Inferior parietal cortex (tissue), 1 donor: Measurements from ENCODE around the gene CHFR.
"Not testable (repeated sequence)": the region's sequence is repeated elsewhere in the genome, so short reads cannot be mapped to it uniquely, and the experiment has no call there.

ENCODE experiments used
- DNase-seq: peaks from one replicate; pipeline ENCODE4 v3.0.0-alpha.2; 2016; ENCODE audit errors: extremely low spot score

The CHFR gene

DNA sequence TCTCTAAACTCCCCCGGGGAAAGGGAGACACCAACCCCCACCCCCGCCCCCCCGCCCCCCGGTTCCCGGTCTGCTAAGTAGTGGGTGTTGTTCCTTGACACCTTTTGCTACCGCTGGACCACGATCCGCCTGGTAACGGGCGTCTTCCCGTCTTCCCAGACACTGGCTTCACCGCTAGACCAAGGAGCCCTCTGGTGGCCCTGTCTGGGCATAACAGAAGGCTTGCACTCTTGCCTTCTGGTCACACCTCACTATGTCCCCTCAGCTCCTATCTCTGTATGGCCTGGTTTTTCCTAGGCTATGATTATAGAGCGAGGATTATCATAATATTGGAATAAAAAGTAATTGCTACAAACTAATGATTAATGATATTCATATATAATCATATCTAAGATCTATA lies 78.0 kb downstream of the CHFR start:
- not testable (repeated sequence) for DNase-seq

DNA sequence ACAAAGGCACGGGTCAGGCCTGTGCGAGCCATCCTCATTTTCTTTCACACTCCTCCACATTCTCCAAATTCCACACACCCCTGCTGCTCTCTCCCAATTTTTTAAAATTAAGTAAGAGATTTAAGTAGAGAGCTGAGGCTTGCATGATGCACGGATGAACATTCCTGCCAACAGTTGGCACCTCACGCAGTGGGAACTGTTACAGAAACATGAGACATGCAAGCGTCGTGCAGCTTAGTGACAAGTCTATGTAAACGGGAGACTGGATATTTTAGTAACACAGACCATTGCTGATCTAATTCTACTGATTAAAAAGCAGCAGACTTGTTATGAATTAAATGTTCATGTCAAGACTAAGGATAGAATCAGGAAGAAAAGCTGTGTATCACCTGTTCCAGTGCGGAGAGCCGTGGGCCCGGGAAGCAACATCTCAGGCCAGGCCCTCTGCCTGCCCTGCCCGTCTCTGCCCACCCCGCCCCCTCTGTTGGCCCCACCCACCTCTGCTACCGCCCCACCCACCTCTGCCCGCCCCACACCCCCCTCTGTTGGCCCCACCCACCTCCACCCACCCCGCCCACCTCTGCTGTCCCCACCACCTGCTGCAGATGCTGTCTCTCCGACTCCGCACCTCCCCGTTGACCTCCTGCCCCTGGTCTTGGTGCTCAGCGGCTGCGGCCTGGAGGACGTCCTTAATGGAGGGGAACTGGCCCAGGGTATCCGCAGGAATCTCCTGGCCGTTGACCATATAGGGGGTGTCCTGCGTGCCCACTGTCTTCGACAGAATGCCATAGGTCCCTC lies 79.9 kb downstream of the CHFR start:
- peak; percentile 42 for DNase-seq

DNA sequence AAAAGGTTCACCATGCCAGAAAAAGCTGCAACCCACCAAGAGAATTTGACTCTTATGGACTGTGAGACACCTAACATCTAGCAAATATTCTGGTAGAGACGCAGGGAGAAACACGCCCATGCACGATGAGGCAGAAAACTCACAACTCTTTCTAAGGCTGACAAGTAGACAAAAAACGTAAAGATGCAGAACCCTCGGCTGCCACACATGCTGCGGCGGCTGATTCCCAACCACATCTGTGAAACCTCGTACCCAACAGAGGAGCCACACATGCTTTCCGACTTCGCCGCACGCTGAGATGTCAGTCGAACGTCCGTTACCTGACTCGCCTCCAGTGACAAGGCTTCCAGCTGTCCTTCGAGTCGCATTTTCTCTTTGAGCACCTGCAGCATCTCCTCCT lies 80.5 kb downstream of the CHFR start:
- peak; percentile 32 for DNase-seq

DNA sequence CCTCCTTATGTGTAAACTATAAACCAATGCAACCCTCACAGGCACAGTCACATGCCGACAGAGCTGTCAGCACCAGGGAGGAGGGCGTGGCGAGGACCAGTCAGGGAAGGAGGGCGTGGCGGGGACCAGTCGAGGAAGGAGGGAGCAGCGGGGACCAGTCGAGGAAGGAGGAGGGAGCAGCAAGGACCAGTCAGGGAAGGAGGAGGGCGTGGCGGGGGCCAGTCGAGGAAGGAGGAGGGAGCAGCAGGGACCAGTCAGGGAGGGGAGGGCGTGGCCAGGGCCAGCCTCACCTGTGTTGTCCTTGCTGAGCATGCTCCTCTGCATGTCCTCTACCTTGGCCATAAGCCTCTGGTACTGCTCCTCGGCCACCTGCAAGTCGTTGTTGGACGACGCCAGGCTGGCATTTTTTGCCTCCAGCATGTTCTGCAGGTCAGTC lies 83.0 kb downstream of the CHFR start:
- no peak for DNase-seq

DNA sequence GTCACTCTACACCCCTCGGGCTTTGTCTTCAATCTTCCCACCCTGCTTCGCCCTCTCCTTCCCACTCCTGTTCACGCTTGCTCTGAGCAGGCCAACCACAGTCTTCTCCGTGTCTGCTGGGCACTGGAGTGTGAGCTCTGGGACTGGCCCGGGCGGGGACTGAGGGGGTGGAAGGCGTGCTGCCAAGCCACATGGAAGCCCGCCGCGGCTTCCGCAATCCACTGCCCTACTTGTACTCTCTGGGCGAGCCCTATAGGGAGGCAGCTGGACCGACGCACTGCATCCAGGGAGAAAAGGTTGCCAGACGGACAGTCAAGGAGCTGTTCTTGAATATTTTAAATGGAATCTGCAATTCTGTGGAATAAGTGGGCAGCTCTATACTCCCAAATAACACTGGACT lies 83.5 kb downstream of the CHFR start:
- DNase-seq: no peak

DNA sequence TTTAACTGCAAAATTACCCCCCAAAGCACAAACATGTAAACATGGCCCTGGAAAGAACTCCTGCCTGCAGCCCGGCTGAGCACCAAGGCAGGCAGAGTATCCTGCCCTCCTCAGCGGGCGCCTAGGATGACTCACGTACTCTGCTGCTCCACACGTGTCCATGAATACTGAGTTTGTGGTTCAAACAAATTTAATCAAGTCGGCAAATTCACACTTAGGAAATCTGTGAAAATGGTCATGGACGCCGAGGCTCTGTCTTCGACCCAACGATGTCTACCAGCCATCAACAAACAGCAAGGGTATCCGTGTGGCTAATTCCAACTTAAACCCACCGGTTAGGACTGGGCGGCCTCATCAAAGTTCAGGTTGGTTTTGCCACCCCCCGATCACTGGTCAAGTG lies 84.3 kb downstream of the CHFR start:
- no peak for DNase-seq

DNA sequence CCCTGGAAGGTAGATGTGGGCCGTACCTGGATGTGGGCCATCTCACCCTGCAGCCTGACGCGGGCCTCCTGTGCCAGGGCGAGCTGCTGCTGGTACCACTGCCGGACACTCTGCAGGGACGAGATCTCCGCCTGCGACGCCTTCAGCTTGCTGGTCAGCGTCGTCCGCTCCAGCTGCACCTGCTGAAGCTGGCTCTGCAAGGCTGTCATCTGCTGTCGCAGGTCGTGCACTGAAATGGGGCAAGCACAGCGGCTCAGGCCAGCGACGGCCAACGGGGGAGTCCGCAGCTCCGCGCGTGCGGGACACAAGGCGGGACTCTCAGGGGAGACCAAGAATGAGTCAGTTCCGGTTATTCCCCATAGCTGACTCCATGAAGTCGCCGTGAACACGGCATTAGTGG lies 85.7 kb downstream of the CHFR start:
- DNase-seq: no peak

DNA sequence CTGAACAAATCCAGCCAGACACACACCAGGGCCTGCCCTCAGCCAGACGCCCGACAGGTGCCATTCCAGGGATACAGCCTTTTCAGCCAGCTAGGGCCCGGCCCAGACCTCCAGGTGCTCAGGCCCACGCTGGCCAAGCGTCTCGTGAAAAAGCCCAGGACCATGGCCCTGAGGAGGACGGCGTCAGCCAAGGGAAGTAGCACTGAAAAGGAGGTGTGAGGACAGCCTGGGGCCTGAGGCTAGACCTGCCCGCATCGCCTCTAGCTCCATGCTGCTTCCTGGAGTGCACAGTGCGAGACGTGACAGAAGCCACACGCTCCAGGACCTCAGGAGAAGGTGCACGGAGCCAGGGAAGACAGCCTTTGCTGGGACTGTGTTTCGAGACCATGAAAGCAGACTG lies 88.6 kb downstream of the CHFR start:
- no peak for DNase-seq

DNA sequence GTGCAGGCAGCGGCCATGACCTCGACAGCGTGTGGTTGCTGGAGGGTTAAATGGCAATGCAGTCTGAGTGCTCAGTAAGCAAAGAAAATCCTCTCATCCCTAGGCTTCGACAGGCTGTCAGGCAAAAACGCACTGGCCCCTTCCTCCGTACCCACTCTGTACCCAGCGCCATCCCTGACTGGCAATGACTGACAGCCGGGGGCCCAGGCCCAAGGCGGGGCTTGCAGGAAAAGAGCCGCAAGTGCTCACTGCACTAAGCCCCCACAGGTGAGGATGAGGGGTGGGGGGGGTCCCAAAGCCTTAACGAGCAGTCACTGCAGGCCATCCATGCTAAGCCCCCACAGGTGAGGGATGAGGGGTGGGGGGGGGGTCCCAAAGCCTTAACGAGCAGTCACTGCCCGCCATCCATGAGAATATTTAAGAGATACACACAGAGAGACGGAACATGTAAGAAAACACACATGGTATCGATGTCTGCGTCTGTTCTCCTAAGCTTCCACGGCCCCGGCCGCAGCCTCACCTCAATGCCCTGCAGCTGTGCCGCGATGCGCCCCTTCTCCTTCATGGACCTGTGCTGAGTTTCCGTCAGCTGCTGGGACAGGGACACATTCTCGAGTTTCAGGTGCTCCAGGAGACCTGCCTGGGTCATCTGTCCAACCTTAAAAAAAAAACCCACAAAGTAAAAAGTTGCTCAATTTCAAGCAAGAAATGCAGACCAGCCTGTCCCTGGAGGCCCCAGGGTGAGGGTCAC lies 89.4 kb downstream of the CHFR start:
- no peak for DNase-seq

DNA sequence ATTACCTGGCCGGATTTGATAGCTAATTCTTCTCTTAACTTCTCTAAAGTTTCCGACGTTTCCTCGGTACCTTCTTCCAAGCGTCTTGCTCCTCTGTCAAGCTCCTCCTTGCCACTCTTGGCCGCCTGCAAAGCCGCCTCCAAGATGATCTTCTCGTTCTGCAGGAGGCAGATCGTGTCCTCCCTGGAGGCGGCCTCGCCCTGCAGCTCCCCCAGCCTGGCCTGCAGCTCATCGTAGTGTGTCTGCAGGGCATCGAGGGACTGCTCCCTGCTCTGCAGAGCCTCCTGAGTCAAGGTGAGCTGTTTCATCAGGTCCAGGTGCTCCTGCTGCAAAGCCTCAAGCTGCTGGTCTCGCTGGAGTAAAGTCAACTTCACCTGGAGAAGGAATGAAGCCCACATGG lies 91.6 kb downstream of the CHFR start:
- DNase-seq: no peak

DNA sequence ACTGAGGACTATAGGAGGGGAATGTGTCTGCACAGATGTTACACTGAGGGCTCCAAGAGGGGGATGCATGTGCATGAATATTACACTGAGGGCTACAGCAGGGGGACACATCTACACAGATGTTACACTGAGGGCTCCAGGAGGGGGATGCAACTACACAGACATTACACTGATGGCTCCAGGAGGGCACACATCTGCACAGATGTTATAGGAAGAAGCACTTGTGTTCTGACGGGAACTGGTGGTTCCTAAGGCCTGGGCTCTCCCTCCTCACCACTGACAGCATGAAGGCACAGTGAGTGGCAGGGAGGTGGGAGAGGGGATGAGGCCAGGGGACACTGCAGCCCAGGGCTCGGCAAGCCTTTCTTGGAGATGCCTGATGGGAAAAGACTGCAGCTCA lies 95.5 kb downstream of the CHFR start:
- DNase-seq: not testable (repeated sequence)

DNA sequence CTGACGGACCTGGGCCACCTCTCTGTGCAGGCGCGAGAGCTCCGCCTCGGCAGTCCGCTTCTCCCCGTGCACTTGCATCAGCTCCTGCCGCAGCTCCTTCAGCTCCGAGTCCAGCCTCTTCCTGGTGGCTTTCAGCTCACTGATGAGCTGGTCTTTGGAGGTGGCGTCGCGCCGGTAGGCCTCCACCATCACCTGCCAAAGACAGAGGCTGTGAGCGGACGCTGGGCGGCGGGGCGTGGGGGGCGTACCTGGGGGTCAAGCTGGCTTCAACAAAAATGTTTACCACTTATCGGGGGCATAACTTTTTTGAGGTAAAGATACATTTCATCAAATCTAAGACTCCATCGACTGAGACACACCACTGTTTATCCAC lies 98.3 kb downstream of the CHFR start:
- no peak for DNase-seq

DNA sequence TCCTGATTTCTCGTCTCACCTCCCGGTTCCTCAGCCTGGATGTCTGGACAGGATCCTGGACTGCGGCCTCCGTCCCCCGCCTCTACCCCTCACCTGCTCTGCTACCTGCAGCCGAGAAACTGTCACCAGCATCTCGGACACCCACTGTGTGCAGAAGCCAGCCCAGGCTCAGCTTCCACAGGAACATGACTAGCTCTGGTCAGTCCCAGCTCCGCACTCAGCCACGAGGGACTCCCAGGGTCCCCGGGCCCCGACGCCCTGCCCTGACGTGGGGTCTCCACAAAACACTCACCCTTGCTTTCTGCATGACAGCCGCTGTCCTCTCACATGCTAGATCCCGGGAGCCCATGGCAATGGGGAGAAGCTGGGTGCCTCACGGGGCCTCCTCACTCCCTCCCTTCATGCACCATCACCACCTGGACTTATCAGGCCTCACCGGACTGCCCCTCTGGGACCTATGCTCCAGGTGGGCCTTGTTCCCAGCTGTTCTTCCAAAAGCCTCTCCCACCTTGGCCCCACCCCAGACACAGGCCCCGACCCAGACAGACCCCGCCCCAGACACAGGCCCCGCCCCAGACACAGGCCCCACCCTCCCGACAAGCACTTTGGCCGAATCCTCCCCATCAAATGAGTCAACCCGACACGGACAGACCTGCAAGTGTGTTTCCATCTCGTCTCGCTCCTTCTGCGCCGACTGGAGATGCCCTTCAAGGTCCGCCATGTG lies 98.9 kb downstream of the CHFR start:
- DNase-seq: no peak

DNA sequence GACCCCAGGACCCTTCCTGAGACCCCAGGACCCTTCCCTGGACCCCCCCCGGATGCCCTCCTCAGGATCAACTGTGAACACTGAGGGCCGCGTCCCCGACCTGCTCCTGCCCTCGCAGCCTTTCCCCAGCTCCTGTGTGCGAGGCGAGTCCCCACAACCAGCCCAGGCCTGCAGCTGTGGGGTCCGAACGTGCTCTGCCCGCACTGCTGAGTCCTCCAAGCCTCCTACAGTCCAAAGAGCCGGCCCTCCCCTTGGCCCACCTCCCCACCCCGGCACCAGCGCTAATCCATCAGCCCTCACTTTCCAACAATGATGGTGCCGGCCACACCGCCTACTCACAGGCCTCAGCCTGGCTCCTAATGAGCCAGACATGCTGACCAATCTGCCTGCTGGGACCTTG lies 99.5 kb downstream of the CHFR start:
- no peak for DNase-seq

DNA sequence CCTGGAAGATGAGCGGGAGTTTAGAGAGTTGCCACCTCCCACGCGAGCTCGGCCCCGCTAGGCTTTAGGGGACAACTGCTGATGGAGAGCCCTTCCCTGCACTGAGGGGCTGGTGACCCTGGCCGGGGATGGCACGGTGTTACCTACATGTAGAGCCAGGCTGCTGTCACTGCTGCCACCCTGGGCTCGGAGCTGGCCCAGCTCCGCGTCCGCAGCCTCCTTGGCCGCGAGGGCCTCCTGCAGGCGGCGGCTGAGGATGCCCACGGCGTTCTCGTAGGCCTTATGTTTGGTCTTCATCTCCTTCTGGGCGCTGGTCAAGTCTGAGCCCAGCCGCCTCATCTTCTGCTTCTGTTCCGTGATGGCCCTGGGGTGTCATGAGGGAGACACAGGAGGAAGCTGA lies 101.2 kb downstream of the CHFR start:
- DNase-seq: no peak

DNA sequence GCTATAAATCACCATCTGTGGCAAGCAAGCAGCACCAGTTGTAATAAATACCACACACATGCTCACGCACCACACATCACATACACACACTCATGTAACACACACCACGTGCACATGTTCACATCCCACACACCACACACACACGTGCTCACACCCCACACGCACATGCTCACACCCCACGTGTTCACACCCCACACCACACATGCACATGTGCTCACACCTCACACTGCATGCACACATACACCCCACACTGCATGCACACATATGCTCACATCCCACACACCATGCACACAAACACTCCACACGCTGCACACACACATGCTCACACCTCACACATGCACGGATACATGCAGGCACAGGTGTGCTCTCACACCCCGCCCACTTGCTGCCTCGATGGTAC lies 102.8 kb downstream of the CHFR start:
- DNase-seq: no peak

DNA sequence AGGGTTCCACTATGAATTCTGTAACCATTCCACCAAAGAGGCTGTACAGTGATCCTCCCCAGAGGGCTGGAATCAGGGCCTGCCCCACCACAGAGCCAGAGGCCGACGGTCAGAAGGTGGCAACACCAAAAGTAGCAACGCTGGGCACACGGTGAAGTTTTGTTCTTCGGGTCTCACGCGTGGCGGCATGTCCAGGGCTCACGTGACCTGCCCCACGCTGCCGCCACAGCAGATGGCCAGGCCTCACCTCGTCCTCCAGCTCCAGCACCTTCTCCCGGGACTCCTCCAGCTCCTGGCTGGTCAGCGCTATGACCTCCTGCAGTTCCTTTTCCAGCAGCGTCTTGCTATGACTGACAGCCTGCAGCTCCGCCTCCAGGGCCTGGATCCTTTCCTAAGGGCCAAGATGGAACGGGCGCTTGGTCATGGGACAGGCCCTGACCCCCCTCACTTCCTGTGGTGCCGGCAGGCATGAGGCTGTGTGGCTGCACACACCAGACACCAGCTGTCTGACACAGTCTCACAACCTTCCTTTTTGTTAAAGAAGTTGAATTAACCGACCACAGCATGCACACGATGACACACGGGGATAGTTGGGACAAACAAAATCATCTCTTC lies 103.4 kb downstream of the CHFR start:
- no peak for DNase-seq
